IMR-90 (cell line): ENCODE measurements around the gene MFSD6. TPM values are rescaled to one million over a fixed set of nuclear protein-coding genes. Genes with fewer than 3 reads are reported as not detected.

ENCODE experiments used
- ATAC-seq: fragments of 200-7000 bp; cut with Tn5 transposase; 2 replicates; pipeline ENCODE4 v1.9.1; 2020; ENCODE audit warnings: low read depth, mild to moderate bottlenecking, moderate library complexity
- BruUV-seq: library from RNA; stranded (reverse); fragments of 400-500 nt; replicated peaks from 2 replicates; lab custom pipeline; 2021; lab: Mats Ljungman, UMichigan
- CTCF ChIA-PET: fragments of 300-600 bp; formaldehyde crosslinking; extraction: SDS; loops from one replicate; lab custom pipeline; 2021; ENCODE audit warnings: antibody characterized with exemption; lab: Yijun Ruan, JAX
- POLR2A ChIA-PET: fragments of 300-600 bp; sonication (Branson Sonifier 250); formaldehyde crosslinking; loops from one replicate; lab custom pipeline; 2022; ENCODE audit warnings: antibody characterized with exemption; ENCODE audit not compliant: unreplicated experiment; lab: Charles Lee
- DNase-seq: peaks from one replicate; pipeline ENCODE4 v3.0.0; 2013
- H2AFZ ChIP-seq: replicated peaks from 2 replicates; pipeline ENCODE3; 2013; ENCODE audit warnings: low read length, mild to moderate bottlenecking; ENCODE audit not compliant: poor library complexity
- H2AK5ac ChIP-seq: 2 replicates; pipeline ENCODE4 v1.6.1; 2013; ENCODE audit warnings: low read depth, low read length, inconsistent platforms
- H2AK9ac ChIP-seq: replicated peaks from 2 replicates; pipeline ENCODE3; 2013; ENCODE audit warnings: mild to moderate bottlenecking, low read depth, low read length, moderate library complexity; ENCODE audit not compliant: poor library complexity
- H2BK120ac ChIP-seq: 2 replicates; pipeline ENCODE4 v1.6.1; 2013; ENCODE audit warnings: low read depth, low read length, inconsistent platforms
- H2BK15ac ChIP-seq: 3 replicates; pipeline ENCODE4 v1.6.1; 2013; ENCODE audit warnings: low read depth, low read length, inconsistent platforms
- H2BK20ac ChIP-seq: 2 replicates; pipeline ENCODE4 v1.6.1; 2013; ENCODE audit warnings: low read depth, mild to moderate bottlenecking, inconsistent platforms, low read length, moderate library complexity
- H2BK5ac ChIP-seq: 2 replicates; pipeline ENCODE4 v1.6.1; 2013; ENCODE audit warnings: mild to moderate bottlenecking, low read depth, low read length, inconsistent platforms; ENCODE audit not compliant: poor library complexity, severe bottlenecking
- H3K14ac ChIP-seq: replicated peaks from 2 replicates; pipeline ENCODE4 v1.6.1; 2013; ENCODE audit warnings: low read depth, low read length, inconsistent platforms
- H3K18ac ChIP-seq: 2 replicates; pipeline ENCODE4 v1.6.1; 2013; ENCODE audit warnings: low read depth, low read length, control low read depth
- H3K23ac ChIP-seq: 2 replicates; pipeline ENCODE4 v1.6.1; 2013; ENCODE audit warnings: low read depth, low read length, inconsistent platforms
- H3K27ac ChIP-seq: 2 replicates; pipeline ENCODE4 v1.5.1; 2013; ENCODE audit warnings: mild to moderate bottlenecking, control low read depth, low read length; ENCODE audit not compliant: insufficient read depth
- H3K27me3 ChIP-seq: 2 replicates; pipeline ENCODE4 v1.6.1; 2013; ENCODE audit warnings: low read length; ENCODE audit not compliant: control insufficient read depth, insufficient read depth
- H3K36me3 ChIP-seq: 2 replicates; pipeline ENCODE4 v1.6.1; 2013; ENCODE audit warnings: low read length, mixed read lengths; ENCODE audit not compliant: control insufficient read depth, insufficient read depth
- H3K4ac ChIP-seq: 2 replicates; pipeline ENCODE4 v1.6.1; 2013; ENCODE audit warnings: low read depth, low read length, inconsistent platforms
- H3K4me1 ChIP-seq: 2 replicates; pipeline ENCODE4 v1.6.1; 2013; ENCODE audit warnings: low read length, mixed read lengths; ENCODE audit not compliant: control insufficient read depth, insufficient read depth
- H3K4me2 ChIP-seq: 2 replicates; pipeline ENCODE4 v1.6.1; 2013; ENCODE audit warnings: low read depth, mild to moderate bottlenecking, control low read depth, low read length, moderate library complexity
- H3K4me3 ChIP-seq: 2 replicates; pipeline ENCODE4 v1.5.1; 2013; ENCODE audit warnings: low read depth, mild to moderate bottlenecking, control low read depth, low read length, moderate library complexity; ENCODE audit not compliant: insufficient read depth
- H3K56ac ChIP-seq: 2 replicates; pipeline ENCODE4 v1.6.1; 2013; ENCODE audit warnings: low read length, inconsistent platforms; ENCODE audit not compliant: insufficient read depth; ENCODE audit errors: extremely low read depth
- H3K79me1 ChIP-seq, 2 experiments: 2 replicates each; pipeline ENCODE4 v1.6.1; 2013; ENCODE audit warnings: low read length in 2 of 2, inconsistent platforms in 1 of 2, low read depth in 1 of 2
- H3K9ac ChIP-seq: 2 replicates; pipeline ENCODE4 v1.6.1; 2013; ENCODE audit warnings: low read depth, low read length, control low read depth
- H3K9me1 ChIP-seq: 2 replicates; pipeline ENCODE4 v1.6.1; 2013; ENCODE audit warnings: low read length, inconsistent platforms; ENCODE audit not compliant: insufficient read depth
- H3K9me3 ChIP-seq: 2 replicates; pipeline ENCODE4 v1.6.1; 2013; ENCODE audit warnings: low read length; ENCODE audit not compliant: control insufficient read depth, insufficient read depth
- H4K20me1 ChIP-seq: 2 replicates; pipeline ENCODE4 v1.6.1; 2013; ENCODE audit warnings: low read length, inconsistent platforms; ENCODE audit not compliant: insufficient read depth
- H4K5ac ChIP-seq: 2 replicates; pipeline ENCODE4 v1.6.1; 2013; ENCODE audit warnings: mild to moderate bottlenecking, low read depth, low read length, control low read depth
- H4K8ac ChIP-seq, 2 experiments: 2 replicates each; pipeline ENCODE4 v1.6.1; 2013; ENCODE audit warnings: low read depth in 2 of 2, low read length in 2 of 2, control low read depth in 1 of 2, inconsistent platforms in 1 of 2
- H4K91ac ChIP-seq: 2 replicates; pipeline ENCODE4 v1.6.1; 2013; ENCODE audit warnings: low read depth, low read length, inconsistent platforms; ENCODE audit not compliant: insufficient read depth
- BHLHE40 ChIP-seq: fragments of 150-350 bp; IDR thresholded peaks from 2 replicates; pipeline ENCODE4 v1.6.1; 2016; ENCODE audit warnings: mild to moderate bottlenecking, low read depth, low read length
- CEBPB ChIP-seq: IDR thresholded peaks from 2 replicates; pipeline ENCODE4 v1.6.1; 2012; ENCODE audit warnings: low read depth, low read length, improper control_type of control experiment
- CHD1 ChIP-seq: IDR thresholded peaks from 2 replicates; pipeline ENCODE4 v1.6.1; 2012; ENCODE audit warnings: low read depth, low read length, improper control_type of control experiment
- CTCF ChIP-seq: conservative IDR thresholded peaks from 2 replicates; pipeline ENCODE4 v1.5.1; 2012; ENCODE audit warnings: mild to moderate bottlenecking, low read depth, low read length, improper control_type of control experiment
- ELK1 ChIP-seq: fragments of 150-350 bp; IDR thresholded peaks from 2 replicates; pipeline ENCODE4 v1.6.1; 2016; ENCODE audit warnings: low read depth, mild to moderate bottlenecking, low read length, moderate library complexity, borderline replicate concordance
- FOS ChIP-seq: fragments of 150-350 bp; IDR thresholded peaks from 2 replicates; pipeline ENCODE4 v1.6.1; 2016; ENCODE audit warnings: low read depth, low read length
- MAFK ChIP-seq: IDR thresholded peaks from 2 replicates; pipeline ENCODE4 v1.6.1; 2012; ENCODE audit warnings: low read depth, low read length, improper control_type of control experiment
- MAZ ChIP-seq: IDR thresholded peaks from 2 replicates; pipeline ENCODE4 v1.6.1; 2012; ENCODE audit warnings: low read depth, mild to moderate bottlenecking, low read length, improper control_type of control experiment, moderate library complexity, borderline replicate concordance
- NFE2L2 ChIP-seq: fragments of 150-350 bp; IDR thresholded peaks from 2 replicates; pipeline ENCODE4 v1.6.1; 2016; ENCODE audit warnings: low read depth, mild to moderate bottlenecking, low read length
- POLR2A ChIP-seq: IDR thresholded peaks from 2 replicates; pipeline ENCODE4 v1.6.1; 2012; ENCODE audit warnings: mild to moderate bottlenecking, low read depth, low read length
- RAD21 ChIP-seq: IDR thresholded peaks from 2 replicates; pipeline ENCODE4 v1.6.1; 2012; ENCODE audit warnings: low read length, improper control_type of control experiment
- RCOR1 ChIP-seq: IDR thresholded peaks from 2 replicates; pipeline ENCODE4 v1.6.1; 2012; ENCODE audit warnings: mild to moderate bottlenecking, low read length, improper control_type of control experiment; ENCODE audit not compliant: insufficient replicate concordance
- RFX5 ChIP-seq: IDR thresholded peaks from 2 replicates; pipeline ENCODE4 v1.8.0; 2012; ENCODE audit warnings: low read depth, mild to moderate bottlenecking, low read length, moderate library complexity
- SMC3 ChIP-seq: fragments of 150-350 bp; IDR thresholded peaks from 2 replicates; pipeline ENCODE4 v1.6.1; 2016; ENCODE audit warnings: low read depth, mild to moderate bottlenecking, antibody characterized with exemption, low read length, moderate library complexity
- USF2 ChIP-seq: fragments of 150-350 bp; IDR thresholded peaks from 2 replicates; pipeline ENCODE4 v1.6.1; 2017; ENCODE audit warnings: mild to moderate bottlenecking, antibody characterized with exemption, low read length, low read depth
- WGBS, 2 experiments: methylation state at CpG; one replicate each; pipeline versions ENCODE4 v1.1.5 to v1.1.7; 2013; ENCODE audit warnings: missing lambda C conversion rate in 2 of 2; ENCODE audit not compliant: insufficient read length in 1 of 2; ENCODE audit errors: extremely low coverage in 2 of 2; 5-methylcytosine and 5-hydroxymethylcytosine counted together
- dilution Hi-C: fragments of 300-500 bp; cut with HindIII; formaldehyde crosslinking; loops from one replicate; pipeline ENCODE4 v1.14.3; 2018; ENCODE audit warnings: low sequenced_read_pairs; ENCODE audit not compliant: unreplicated experiment
- in situ Hi-C: fragments of 300-500 bp; cut with MboI; formaldehyde crosslinking; loops from 3 replicates; pipeline ENCODE4 v1.14.3; 2019; ENCODE audit warnings: low sequenced_read_pairs, inconsistent platforms, mixed read lengths
- intact Hi-C: fragments of 100-400 bp; cut with micrococcal nuclease; formaldehyde crosslinking; loops from 2 replicates; pipeline ENCODE4 v1.10.0; 2022
- polyA plus RNA-seq, 3 experiments: library from polyadenylated mRNA; depleted of rRNA; stranded (reverse); fragments of >200 nt; gene quantifications; 2 replicates each; pipeline ENCODE4 v1.2.3, GENCODE V29; 2012; ENCODE audit warnings: low replicate concordance in 1 of 3
- total RNA-seq: library from RNA; depleted of rRNA; stranded (reverse); fragments of >200 nt; gene quantifications from 2 replicates; pipeline ENCODE4 v1.2.3, GENCODE V29; 2012

Gene MFSD6
- total and polyA plus RNA-seq, 2 of the 4 experiments (the other 2 are of a cell fraction), result 4.2 to 7.7 TPM

DNA sequence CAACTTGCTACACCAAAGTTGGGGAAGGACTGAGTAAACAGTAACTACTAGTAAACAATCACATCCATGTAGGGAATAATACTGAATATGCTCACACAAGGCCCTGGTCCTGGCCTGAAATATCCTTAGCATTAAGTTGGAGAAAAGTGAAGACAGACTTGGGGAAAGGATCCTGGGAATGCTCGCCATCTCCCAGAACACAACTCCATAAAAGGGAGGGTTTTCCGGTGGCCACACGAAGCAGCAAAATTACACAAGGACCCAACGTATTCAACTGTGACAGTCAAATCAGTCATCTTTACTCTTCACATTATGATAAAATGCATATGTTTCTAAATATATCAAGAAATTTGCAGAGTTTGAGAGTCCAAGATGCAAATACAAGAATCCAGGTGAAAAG, 119.1 kb downstream of the MFSD6 start:
- H3K23ac ChIP-seq, result no peak overlapping the region
- ChIA-PET CTCF (no interaction called here), POLR2A (no interaction called here)
- H3K4me1 ChIP-seq, result peaks cover 15% of the 10 kb centered on the region
- H3K36me3 ChIP-seq, result no peaks in the 10 kb centered on the region
- in situ Hi-C loops, result no loop called here
- H2BK15ac ChIP-seq, result no peak overlapping the region
- H3K9me3 ChIP-seq, result peaks cover 5% of the 10 kb centered on the region; the same call in 1 of the 2 replicates
- ATAC-seq (no peak), DNase-seq (no peak)
- no peak overlapping the region for H3K4me3 ChIP-seq
- H2BK5ac ChIP-seq, result no peak overlapping the region
- no CpG with 5 or more reads among the region's 4 CpGs for WGBS, 2 experiments
- no peak overlapping the region for H4K8ac ChIP-seq
- H3K4me2 ChIP-seq, result no peak overlapping the region
- dilution Hi-C loops, result no loop called here
- BruUV-seq, result no TSS peak
- no peak overlapping the region for H4K5ac ChIP-seq
- no peak overlapping the region for H2BK20ac ChIP-seq
- H3K18ac ChIP-seq, result no peak overlapping the region
- no peak overlapping the region for H3K27ac ChIP-seq
- no peak overlapping the region for H4K91ac ChIP-seq
- H3K4ac ChIP-seq, result no peak overlapping the region
- no peak overlapping the region for H2AFZ ChIP-seq
- no peak overlapping the region for H3K56ac ChIP-seq
- TF ChIP-seq SMC3, result no peak
- TF ChIP-seq FOS, result no peak
- no peak for TF ChIP-seq RFX5
- no peak for TF ChIP-seq POLR2A
- TF ChIP-seq CHD1, result no peak
- TF ChIP-seq RCOR1, result no peak
- TF ChIP-seq RAD21, result no peak
- TF ChIP-seq MAFK, result no peak
- no peak for TF ChIP-seq USF2
- TF ChIP-seq ELK1, result no peak
- TF ChIP-seq MAZ, result no peak
- TF ChIP-seq CTCF, result no peak
- no peak for TF ChIP-seq BHLHE40
- TF ChIP-seq NFE2L2, result no peak
- no peak for TF ChIP-seq CEBPB
- no peak overlapping the region for H2BK120ac ChIP-seq
- H2AK5ac ChIP-seq, result no peak overlapping the region
- no peaks in the 10 kb centered on the region for H3K27me3 ChIP-seq
- intact Hi-C loops, result no loop called here
- H3K79me1 ChIP-seq, result peaks cover 3% of the 10 kb centered on the region in 2 experiments; a peak in 1 of 4 replicates
- H2AK9ac ChIP-seq, result no peak overlapping the region
- no peak overlapping the region for H3K14ac ChIP-seq
- no peak overlapping the region for H3K9ac ChIP-seq
- H3K9me1 ChIP-seq, result peaks cover 14% of the 10 kb centered on the region
- H4K20me1 ChIP-seq, result no peaks in the 10 kb centered on the region
